Sigmoid colon (tissue), 7 donors: ENCODE results near the gene PDE6D. TPM values are rescaled to one million over a fixed set of nuclear protein-coding genes. Genes with fewer than 3 reads are reported as not detected.

Experiments used
- DNase-seq: peaks from one replicate; pipeline ENCODE4 v3.0.0-alpha.2; 2019
- H3K27ac ChIP-seq, 4 donors: fragments of 200-600 bp; sonication (generic); one replicate each; pipeline ENCODE4 v1.5.1; 2016 to 2019; ENCODE audit warnings: mild to moderate bottlenecking in 1 of 4
- H3K27me3 ChIP-seq, 3 donors: fragments of 200-600 bp; sonication (generic); one replicate each; pipeline ENCODE4 v1.5.1; 2019; ENCODE audit warnings: mild to moderate bottlenecking in 1 of 3
- H3K36me3 ChIP-seq, 4 donors: fragments of 200-600 bp; sonication (generic); one replicate each; pipeline ENCODE4 v1.5.1; 2016 to 2019
- H3K4me1 ChIP-seq, 4 donors: fragments of 200-600 bp; sonication (generic); one replicate each; pipeline ENCODE4 v1.5.1; 2017 to 2019
- H3K4me3 ChIP-seq, 4 donors: fragments of 200-600 bp; sonication (generic); one replicate each; pipeline ENCODE4 v1.5.1; 2017 to 2019; ENCODE audit warnings: mild to moderate bottlenecking in 2 of 4, moderate library complexity in 1 of 4
- H3K9me3 ChIP-seq, 4 donors: fragments of 200-600 bp in 3 of 4; sonication (generic) in 3 of 4; one replicate each; pipeline versions ENCODE4 v1.5.1 to v1.6.1; 2013 to 2019
- EP300 ChIP-seq, 4 donors: sonication (generic); formaldehyde crosslinking; IDR thresholded peaks; one replicate each; pipeline ENCODE4 v1.6.1; 2017; ENCODE audit warnings: antibody characterized with exemption in 4 of 4
- POLR2A ChIP-seq, 2 donors: fragments of 450-650 bp; IDR thresholded peaks; one replicate each; pipeline ENCODE4 v1.6.1; 2016; ENCODE audit warnings: antibody characterized with exemption in 2 of 2, mild to moderate bottlenecking in 2 of 2, moderate library complexity in 2 of 2
- POLR2AphosphoS5 ChIP-seq, 4 donors: sonication (generic); formaldehyde crosslinking; IDR thresholded peaks; one replicate each; pipeline ENCODE4 v1.6.1; 2017; ENCODE audit warnings: antibody characterized with exemption in 4 of 4
- WGBS, 2 donors: extraction: QIAGEN DNeasy Blood & Tissue Kit; methylation state at CpG; one replicate each; pipeline ENCODE4 v1.1.7; 2013; 5-methylcytosine and 5-hydroxymethylcytosine counted together
- intact Hi-C: fragments of 100-400 bp; cut with DNase I; formaldehyde crosslinking; loops from one replicate; pipeline ENCODE4 v1.15.1; 2023
- polyA plus RNA-seq, 3 donors: library from polyadenylated mRNA; stranded (reverse); fragments of 200-250 nt; gene quantifications; one replicate each; pipeline ENCODE4 v1.2.3, GENCODE V29; 2013
- total RNA-seq, 4 donors: library from RNA; depleted of rRNA; stranded (reverse); fragments of >200 nt; gene quantifications; one replicate each; pipeline ENCODE4 v1.1.0, GENCODE V29; 2016
- TF ChIP-seq, protein P1 (sequence below), 4 experiments: fragments of 450-650 bp in 3 of 4; fragments of 200-600 bp in 1 of 4; IDR thresholded peaks; one replicate each; pipeline ENCODE4 v1.5.1; 2016 to 2019; ENCODE audit warnings: antibody characterized with exemption in 4 of 4, mild to moderate bottlenecking in 3 of 4, moderate library complexity in 2 of 4
- donor health status: healthy with polysubstance abuse.
- donor health status: Bipolar disorder and iron deficiency.
- donor health status: healthy.

Gene PDE6D
- total and polyA plus RNA-seq, 7 donors: 19.9 to 44.9 (median 24.6) TPM

DNA sequence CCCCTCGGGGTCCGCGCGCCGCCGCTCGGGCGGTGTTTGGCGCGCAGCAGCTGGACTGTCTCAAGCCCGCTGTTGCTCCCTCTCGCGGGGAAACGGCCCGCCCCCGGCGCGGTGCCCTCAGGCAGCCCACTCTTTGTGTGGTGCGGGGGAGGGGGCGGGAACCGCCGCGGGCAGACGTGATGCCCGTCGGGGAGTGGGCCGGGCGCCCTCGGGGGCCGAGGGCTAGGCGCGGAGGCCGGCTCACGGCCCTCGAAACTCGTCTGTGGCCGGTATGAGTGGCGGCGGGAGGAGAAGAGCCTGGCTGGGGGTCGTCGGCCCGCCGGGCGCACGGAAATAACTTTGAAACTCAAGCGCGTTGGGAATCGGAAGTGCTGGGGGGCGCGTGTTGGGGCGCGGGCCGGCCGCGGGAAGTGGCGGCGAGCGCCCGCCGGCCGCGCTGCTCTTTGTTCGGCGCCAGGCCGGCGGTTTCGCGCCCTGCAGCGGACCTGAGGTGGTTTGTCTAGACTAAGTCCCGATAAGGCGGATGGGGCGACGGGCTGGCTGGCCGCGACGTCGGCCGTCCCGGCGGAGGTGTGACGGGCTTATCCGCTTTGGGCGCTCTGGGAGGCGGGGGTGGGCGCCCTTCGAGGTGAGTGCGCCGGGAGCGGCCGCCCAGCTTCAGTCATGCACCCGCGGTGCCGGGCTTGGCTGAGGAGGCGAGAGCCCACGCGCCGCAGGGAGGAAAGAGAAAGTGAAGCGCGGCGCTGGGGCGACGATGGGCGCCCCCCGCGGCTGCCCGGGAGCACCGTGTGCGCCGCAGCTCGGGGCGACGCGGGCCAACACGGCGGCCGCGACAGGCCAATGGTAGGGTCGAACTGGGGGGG lies 72.1 kb downstream of the PDE6D start:
- H3K27ac ChIP-seq: peak overlapping the region; percentile 96 to 100 (median 99)
- TF ChIP-seq POLR2A (IDR thresholded peaks at IDR 0.05): no peak
- peak in 1 of 4 donors; percentile 18 for TF ChIP-seq POLR2AphosphoS5 (IDR thresholded peaks at IDR 0.05)
- H3K4me3 ChIP-seq: peak overlapping the region; percentile 71 to 98 (median 90)
- 0% methylated on average over 118 of the region's 118 CpGs for WGBS, 2 donors
- peaks cover 3 to 55% (median 43%) of the 10 kb centered on the region in 4 donors for H3K4me1 ChIP-seq
- no peaks in the 10 kb centered on the region for H3K9me3 ChIP-seq
- intact Hi-C loops: no loop called here
- no peak for DNase-seq
- no peaks in the 10 kb centered on the region for H3K27me3 ChIP-seq
- H3K36me3 ChIP-seq: peaks cover 0 to 24% (median 13%) of the 10 kb centered on the region in 4 donors

DNA sequence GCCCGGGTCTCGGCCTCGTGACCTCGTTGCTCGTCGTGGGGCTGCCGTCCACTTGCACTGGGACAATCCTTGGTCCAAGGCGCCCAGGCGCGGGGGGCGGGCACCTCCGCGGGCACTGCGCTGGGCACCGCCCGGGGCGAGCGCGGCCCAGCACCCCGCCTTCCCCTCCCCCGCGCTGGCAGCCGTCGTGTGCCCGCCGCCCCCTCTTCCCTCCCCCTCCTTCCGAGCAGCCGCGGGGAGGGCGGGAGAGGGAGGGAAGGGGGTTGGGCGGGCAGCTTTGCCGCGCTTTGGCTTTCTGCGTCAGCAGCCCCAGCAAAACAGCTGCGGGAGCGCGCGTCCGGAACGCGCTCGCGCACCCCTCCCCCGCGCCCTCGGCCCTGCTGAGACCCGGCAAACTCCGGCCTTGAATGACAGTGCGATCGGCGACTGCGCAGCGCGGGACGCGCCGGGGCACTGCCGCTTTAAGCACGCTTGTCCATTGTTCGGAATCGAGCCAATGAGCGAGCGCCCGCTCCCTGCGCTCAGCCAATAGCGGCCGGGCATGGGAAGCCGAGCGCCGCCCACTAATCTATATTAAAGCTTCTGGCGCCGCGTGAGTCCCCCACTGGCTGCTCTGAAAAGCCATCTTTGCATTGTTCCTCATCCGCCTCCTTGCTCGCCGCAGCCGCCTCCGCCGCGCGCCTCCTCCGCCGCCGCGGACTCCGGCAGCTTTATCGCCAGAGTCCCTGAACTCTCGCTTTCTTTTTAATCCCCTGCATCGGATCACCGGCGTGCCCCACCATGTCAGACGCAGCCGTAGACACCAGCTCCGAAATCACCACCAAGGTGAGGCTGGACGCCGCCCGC lies 72.9 kb downstream of the PDE6D start, which contains the start of gene PTMA:
TSS of gene PTMA (plus strand) at position 599 of the 846 bp plus-strand sequence. CDS start at position 781, 182 bp downstream.
- peak within 1 kb of the TSS; percentile 96 to 100 (median 99) for H3K27ac ChIP-seq
- 0 to 1% methylated on average over 96 to 97 of the region's 97 CpGs for WGBS, 2 donors
- DNase-seq: peak; percentile 100
- H3K36me3 ChIP-seq: peaks cover 0 to 19% (median 13%) of the 10 kb centered on the region in 4 donors
- TF ChIP-seq, protein P1, sequence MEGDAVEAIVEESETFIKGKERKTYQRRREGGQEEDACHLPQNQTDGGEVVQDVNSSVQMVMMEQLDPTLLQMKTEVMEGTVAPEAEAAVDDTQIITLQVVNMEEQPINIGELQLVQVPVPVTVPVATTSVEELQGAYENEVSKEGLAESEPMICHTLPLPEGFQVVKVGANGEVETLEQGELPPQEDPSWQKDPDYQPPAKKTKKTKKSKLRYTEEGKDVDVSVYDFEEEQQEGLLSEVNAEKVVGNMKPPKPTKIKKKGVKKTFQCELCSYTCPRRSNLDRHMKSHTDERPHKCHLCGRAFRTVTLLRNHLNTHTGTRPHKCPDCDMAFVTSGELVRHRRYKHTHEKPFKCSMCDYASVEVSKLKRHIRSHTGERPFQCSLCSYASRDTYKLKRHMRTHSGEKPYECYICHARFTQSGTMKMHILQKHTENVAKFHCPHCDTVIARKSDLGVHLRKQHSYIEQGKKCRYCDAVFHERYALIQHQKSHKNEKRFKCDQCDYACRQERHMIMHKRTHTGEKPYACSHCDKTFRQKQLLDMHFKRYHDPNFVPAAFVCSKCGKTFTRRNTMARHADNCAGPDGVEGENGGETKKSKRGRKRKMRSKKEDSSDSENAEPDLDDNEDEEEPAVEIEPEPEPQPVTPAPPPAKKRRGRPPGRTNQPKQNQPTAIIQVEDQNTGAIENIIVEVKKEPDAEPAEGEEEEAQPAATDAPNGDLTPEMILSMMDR (IDR thresholded peaks at IDR 0.05): no peak
- peak in 2 of 4 donors; percentile 77 to 79 for TF ChIP-seq EP300 (IDR thresholded peaks at IDR 0.05)
- TF ChIP-seq POLR2AphosphoS5 (IDR thresholded peaks at IDR 0.05): peak; percentile 99 to 100 (median 99)
- TF ChIP-seq POLR2A (IDR thresholded peaks at IDR 0.05): peak; percentile 99
- peak within 1 kb of the TSS; percentile 71 to 98 (median 90) for H3K4me3 ChIP-seq
- no peaks in the 10 kb centered on the region for H3K27me3 ChIP-seq
- H3K9me3 ChIP-seq: no peaks in the 10 kb centered on the region
- H3K4me1 ChIP-seq: peaks cover 3 to 47% (median 35%) of the 10 kb centered on the region in 4 donors
- intact Hi-C loops: loop anchor here (1.0 kb wide), 1 partner anchor 46 kb away; no protein-coding TSS in a partner anchor

DNA sequence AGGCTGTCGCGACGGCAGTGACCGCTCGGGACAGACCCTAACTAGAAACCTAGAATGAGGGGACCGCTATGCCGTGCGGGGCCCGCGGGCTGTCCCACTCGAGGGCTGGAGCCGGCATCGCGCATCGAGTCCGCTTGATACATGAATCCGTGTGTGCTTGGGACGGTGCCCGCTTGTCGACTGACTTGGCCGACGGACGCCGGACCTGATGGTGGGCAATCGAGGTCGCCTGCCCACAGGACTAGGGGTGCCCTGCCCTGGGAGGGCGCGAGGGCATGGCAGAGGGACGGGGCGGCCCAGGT lies 73.5 kb downstream of the PDE6D start:
- no peak for TF ChIP-seq POLR2AphosphoS5 (IDR thresholded peaks at IDR 0.05)
- TF ChIP-seq POLR2A (IDR thresholded peaks at IDR 0.05): peak in 1 of 2 donors; percentile 46
- intact Hi-C loops: loop anchor here (1.0 kb wide), 1 partner anchor 45 kb away; no protein-coding TSS in a partner anchor
- peak overlapping the region; percentile 96 to 100 (median 99) for H3K27ac ChIP-seq
- H3K9me3 ChIP-seq: no peaks in the 10 kb centered on the region
- H3K36me3 ChIP-seq: peaks cover 0 to 14% (median 11%) of the 10 kb centered on the region in 4 donors
- no peaks in the 10 kb centered on the region for H3K27me3 ChIP-seq
- DNase-seq: no peak
- peak overlapping the region; percentile 71 to 91 (median 86) for H3K4me3 ChIP-seq
- WGBS, 2 donors: 9 to 39% methylated on average over 30 of the region's 30 CpGs
- peaks cover 3 to 46% (median 33%) of the 10 kb centered on the region in 4 donors for H3K4me1 ChIP-seq

DNA sequence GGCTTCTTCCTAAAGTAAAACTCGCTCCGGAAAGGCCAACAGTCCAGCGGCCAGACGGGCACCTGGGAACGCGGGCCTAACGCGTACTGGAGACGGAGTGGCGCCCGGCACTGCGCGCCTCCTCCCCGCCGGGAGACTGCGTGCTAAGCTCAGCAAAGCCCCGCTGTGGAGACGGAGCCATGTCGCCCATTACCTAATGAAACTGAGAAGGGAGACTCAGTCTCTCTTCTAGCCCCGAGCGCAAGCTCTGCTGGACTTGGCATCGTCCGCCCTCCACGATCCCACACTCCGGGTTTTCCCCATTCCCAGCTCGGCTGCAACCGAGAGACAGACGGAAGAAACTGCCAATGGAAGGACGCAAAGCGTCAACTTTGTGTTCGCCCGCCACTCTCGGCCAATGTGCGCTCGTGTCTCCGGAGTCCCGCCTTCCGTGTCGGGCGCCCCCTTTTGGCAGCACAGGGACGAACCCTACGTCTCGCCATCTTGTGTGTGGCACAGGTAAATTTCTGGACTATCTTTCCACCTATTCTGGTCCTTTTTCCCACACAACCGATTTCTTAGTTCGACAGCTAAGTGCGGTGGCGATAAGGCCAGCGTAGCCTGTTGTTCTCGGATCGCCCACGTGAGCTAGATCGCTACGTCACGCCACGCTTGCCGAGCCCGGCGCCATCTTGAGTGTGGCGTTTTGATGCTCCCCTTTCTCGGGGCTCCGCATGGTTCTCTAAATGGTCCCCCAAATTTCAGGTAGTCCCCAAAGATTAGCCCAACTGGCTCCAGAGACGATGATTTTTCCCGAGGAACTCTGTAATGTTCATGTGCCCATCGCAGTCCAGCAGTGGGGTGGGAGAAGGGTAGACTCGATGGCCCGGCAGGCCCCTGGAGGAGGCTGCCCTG lies 74.1 kb downstream of the PDE6D start:
- Histone ChIP-seq H3K9me3 (no peaks in the 10 kb centered on the region), H3K4me1 (peaks cover 3 to 40% (median 32%) of the 10 kb centered on the region in 4 donors), H3K4me3 (peak overlapping the region; percentile 71 to 91 (median 86)), H3K27me3 (no peaks in the 10 kb centered on the region), H3K27ac (peak overlapping the region; percentile 96 to 100 (median 99)), H3K36me3 (peaks cover 0 to 8% (median 5%) of the 10 kb centered on the region in 4 donors)
- intact Hi-C loops: loop anchor here (1.0 kb wide), 1 partner anchor 45 kb away; no protein-coding TSS in a partner anchor
- peak; percentile 100 for DNase-seq
- 1 to 2% methylated on average over 66 of the region's 66 CpGs for WGBS, 2 donors
- peak; percentile 81 to 86 for TF ChIP-seq POLR2A (IDR thresholded peaks at IDR 0.05)
- no peak for TF ChIP-seq EP300 (IDR thresholded peaks at IDR 0.05)
- TF ChIP-seq POLR2AphosphoS5 (IDR thresholded peaks at IDR 0.05): peak in 3 of 4 donors; percentile 98
- TF ChIP-seq, protein P1 (IDR thresholded peaks at IDR 0.05): peak; percentile 43 to 76 (median 68)

DNA sequence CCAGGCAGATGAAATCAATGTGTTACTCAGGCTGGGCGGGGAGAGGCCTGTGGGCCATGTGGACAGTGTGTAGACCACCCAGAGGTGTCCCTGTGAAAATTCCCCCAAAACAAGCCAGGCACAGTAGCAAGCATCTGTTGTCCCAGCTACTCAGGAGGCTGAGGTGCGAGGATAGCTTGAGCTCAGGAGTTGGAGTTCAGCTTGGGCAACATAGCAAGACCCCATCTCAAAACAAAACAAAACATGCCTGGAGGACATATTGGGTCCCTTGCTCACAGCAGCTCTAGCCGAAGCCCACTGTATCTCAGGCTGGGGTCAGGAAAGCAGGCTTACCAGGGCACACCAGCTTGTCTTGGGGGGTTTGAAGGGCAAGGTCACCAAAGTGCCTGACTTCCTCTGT lies 77.1 kb downstream of the PDE6D start:
- H3K36me3 ChIP-seq: no peaks in the 10 kb centered on the region
- intact Hi-C loops: no loop called here
- no peak overlapping the region for H3K27ac ChIP-seq
- no peak for TF ChIP-seq POLR2A (IDR thresholded peaks at IDR 0.05)
- no peak for TF ChIP-seq EP300 (IDR thresholded peaks at IDR 0.05)
- TF ChIP-seq, protein P1 (IDR thresholded peaks at IDR 0.05): no peak
- no peak for TF ChIP-seq POLR2AphosphoS5 (IDR thresholded peaks at IDR 0.05)
- WGBS, 2 donors: 93 to 96% methylated on average over 3 of the region's 3 CpGs
- H3K4me3 ChIP-seq: no peak overlapping the region
- H3K4me1 ChIP-seq: peaks cover 3 to 40% (median 27%) of the 10 kb centered on the region in 4 donors
- DNase-seq: no peak
- H3K9me3 ChIP-seq: no peaks in the 10 kb centered on the region
- H3K27me3 ChIP-seq: no peaks in the 10 kb centered on the region
